DOHH2 (cell line): Measurements from ENCODE around the gene PHYKPL.

Experiments
- H3F3A ChIP-seq: fragments of 200-600 bp; sonication (generic), shearing (Covaris generic); 2 replicates; pipeline ENCODE4 v1.6.0; 2016; ENCODE audit warnings: antibody characterized with exemption, mild to moderate bottlenecking; ENCODE audit not compliant: control insufficient read depth, insufficient read depth
- H3K27ac ChIP-seq: fragments of 200-600 bp; sonication (generic); 2 replicates; pipeline ENCODE4 v1.5.1; 2014; ENCODE audit warnings: low read depth, mild to moderate bottlenecking, low read length, moderate library complexity
- H3K27me3 ChIP-seq: fragments of 200-600 bp; sonication (generic); 2 replicates; pipeline ENCODE4 v1.6.1; 2014; ENCODE audit warnings: mild to moderate bottlenecking, low read length, mixed read lengths; ENCODE audit not compliant: control insufficient read depth
- H3K36me3 ChIP-seq: fragments of 200-600 bp; sonication (generic); 2 replicates; pipeline ENCODE4 v1.6.1; 2014; ENCODE audit warnings: mild to moderate bottlenecking, low read length, moderate library complexity, mixed read lengths; ENCODE audit not compliant: control insufficient read depth
- H3K4me1 ChIP-seq: fragments of 200-600 bp; sonication (generic); 2 replicates; pipeline ENCODE4 v1.6.1; 2014; ENCODE audit warnings: mild to moderate bottlenecking, low read length, mixed read lengths; ENCODE audit not compliant: control insufficient read depth
- H3K4me2 ChIP-seq: fragments of 200-600 bp; sonication (generic); 2 replicates; pipeline ENCODE4 v1.6.0; 2014; ENCODE audit warnings: mild to moderate bottlenecking, low read length, moderate library complexity
- H3K4me3 ChIP-seq: fragments of 200-600 bp; sonication (generic); 2 replicates; pipeline ENCODE4 v1.5.1; 2014; ENCODE audit warnings: mild to moderate bottlenecking, low read length, mixed read lengths
- H3K79me2 ChIP-seq: fragments of 200-600 bp; sonication (generic); 2 replicates; pipeline ENCODE4 v1.6.1; 2014; ENCODE audit warnings: mild to moderate bottlenecking, low read length, mixed read lengths; ENCODE audit not compliant: control insufficient read depth
- H3K9me2 ChIP-seq: fragments of 200-600 bp; sonication (generic); replicated peaks from 2 replicates; pipeline ENCODE4 v1.6.1; 2014; ENCODE audit warnings: mild to moderate bottlenecking, low read length, mixed read lengths; ENCODE audit not compliant: control insufficient read depth
- H3K9me3 ChIP-seq: fragments of 200-600 bp; sonication (generic); 2 replicates; pipeline ENCODE4 v1.6.1; 2014; ENCODE audit warnings: antibody characterized with exemption, low read length, mixed read lengths; ENCODE audit not compliant: control insufficient read depth, insufficient read depth
- H4K20me1 ChIP-seq: fragments of 200-600 bp; sonication (generic); 2 replicates; pipeline ENCODE4 v1.6.0; 2014; ENCODE audit warnings: low read depth, mild to moderate bottlenecking, antibody characterized with exemption, low read length, moderate library complexity; ENCODE audit not compliant: control insufficient read depth, insufficient read depth
- EZH2phosphoT487 ChIP-seq: fragments of 200-600 bp; sonication (generic); IDR thresholded peaks from 2 replicates; pipeline ENCODE4 v1.6.1; 2017; ENCODE audit warnings: borderline replicate concordance, mild to moderate bottlenecking, antibody characterized with exemption, low read length, moderate library complexity, mixed read lengths
- TF ChIP-seq, protein P1 (sequence below): fragments of 200-600 bp; sonication (generic); IDR thresholded peaks from one replicate; pipeline ENCODE4 v1.5.1; 2014; ENCODE audit warnings: antibody characterized with exemption, mild to moderate bottlenecking, low read depth, low read length; ENCODE audit not compliant: poor library complexity, severe bottlenecking

PHYKPL gene

GRCh38 chr5:178205749-178206047, 26.9 kb downstream of the PHYKPL start:
- no peaks in the 10 kb centered on the region for H3K27me3 ChIP-seq

DNA sequence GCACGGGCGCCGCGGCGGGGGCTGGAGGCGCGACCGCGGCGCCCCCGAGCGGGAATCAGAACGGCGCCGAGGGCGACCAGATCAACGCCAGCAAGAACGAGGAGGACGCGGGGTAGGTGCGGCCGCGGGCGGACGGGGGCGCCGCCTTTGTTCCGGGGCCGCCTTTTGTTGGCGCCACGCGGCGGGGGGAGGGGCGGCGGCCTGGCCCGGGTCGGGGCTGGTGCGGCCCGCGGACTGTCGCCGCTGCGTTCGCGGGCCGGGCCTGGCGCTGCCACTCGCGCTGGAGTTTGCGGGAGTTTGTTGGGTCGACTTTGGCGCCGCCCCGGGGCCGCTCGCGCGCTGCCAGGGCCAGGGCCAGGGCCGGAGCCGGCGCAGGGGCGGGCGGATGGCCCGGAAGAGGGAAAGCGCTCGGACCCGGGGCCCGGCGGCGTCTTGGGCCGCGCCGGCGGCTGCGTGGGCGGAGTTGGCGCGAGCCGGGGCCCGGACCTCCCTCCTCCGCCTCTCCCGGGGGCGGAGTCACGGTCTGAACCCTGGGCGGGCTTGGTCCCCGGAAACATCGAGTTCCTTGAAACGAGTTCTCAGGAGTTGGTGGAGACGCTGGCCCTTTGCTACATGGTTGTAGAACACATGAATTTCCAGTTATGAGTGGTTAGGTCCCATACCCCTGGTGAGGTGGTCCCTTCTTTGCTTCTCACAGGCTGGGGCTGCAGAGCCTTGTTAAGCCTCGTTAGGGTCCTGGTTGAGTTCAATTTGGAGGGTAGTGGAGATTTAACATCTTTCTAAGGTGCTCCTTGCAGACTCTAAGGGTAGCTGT, 27.5 kb downstream of the PHYKPL start:
- no peaks in the 10 kb centered on the region for H3K9me2 ChIP-seq
- H3K9me3 ChIP-seq = no peaks in the 10 kb centered on the region
- H4K20me1 ChIP-seq = peaks cover 42% of the 10 kb centered on the region
- H3K4me3 ChIP-seq = peak overlapping the region; percentile 90
- H3K36me3 ChIP-seq = peaks cover 55% of the 10 kb centered on the region
- peak overlapping the region; percentile 90 for H3K4me2 ChIP-seq
- TF ChIP-seq, protein P1, sequence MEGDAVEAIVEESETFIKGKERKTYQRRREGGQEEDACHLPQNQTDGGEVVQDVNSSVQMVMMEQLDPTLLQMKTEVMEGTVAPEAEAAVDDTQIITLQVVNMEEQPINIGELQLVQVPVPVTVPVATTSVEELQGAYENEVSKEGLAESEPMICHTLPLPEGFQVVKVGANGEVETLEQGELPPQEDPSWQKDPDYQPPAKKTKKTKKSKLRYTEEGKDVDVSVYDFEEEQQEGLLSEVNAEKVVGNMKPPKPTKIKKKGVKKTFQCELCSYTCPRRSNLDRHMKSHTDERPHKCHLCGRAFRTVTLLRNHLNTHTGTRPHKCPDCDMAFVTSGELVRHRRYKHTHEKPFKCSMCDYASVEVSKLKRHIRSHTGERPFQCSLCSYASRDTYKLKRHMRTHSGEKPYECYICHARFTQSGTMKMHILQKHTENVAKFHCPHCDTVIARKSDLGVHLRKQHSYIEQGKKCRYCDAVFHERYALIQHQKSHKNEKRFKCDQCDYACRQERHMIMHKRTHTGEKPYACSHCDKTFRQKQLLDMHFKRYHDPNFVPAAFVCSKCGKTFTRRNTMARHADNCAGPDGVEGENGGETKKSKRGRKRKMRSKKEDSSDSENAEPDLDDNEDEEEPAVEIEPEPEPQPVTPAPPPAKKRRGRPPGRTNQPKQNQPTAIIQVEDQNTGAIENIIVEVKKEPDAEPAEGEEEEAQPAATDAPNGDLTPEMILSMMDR = no peak
- TF ChIP-seq EZH2phosphoT487 = no peak
- peaks cover 70% of the 10 kb centered on the region for H3K79me2 ChIP-seq
- H3K27me3 ChIP-seq = no peaks in the 10 kb centered on the region
- H3K4me1 ChIP-seq = peaks cover 26% of the 10 kb centered on the region
- H3F3A ChIP-seq = peaks cover 48% of the 10 kb centered on the region
- H3K27ac ChIP-seq = peak overlapping the region; percentile 71

More at GRCh38 chr5:178205749-178206047, 26.9 kb downstream of the PHYKPL start:
- Histone ChIP-seq H3K4me2 (peak overlapping the region; percentile 90), H3K9me3 (no peaks in the 10 kb centered on the region), H3F3A (peaks cover 54% of the 10 kb centered on the region), H4K20me1 (peaks cover 42% of the 10 kb centered on the region), H3K9me2 (no peaks in the 10 kb centered on the region), H3K4me1 (peaks cover 26% of the 10 kb centered on the region), H3K79me2 (peaks cover 70% of the 10 kb centered on the region), H3K36me3 (peaks cover 60% of the 10 kb centered on the region), H3K4me3 (peak overlapping the region; percentile 90), H3K27ac (peak overlapping the region; percentile 71)
- TF ChIP-seq EZH2phosphoT487 = no peak
- TF ChIP-seq, protein P1 = no peak

- peaks cover 26% of the 10 kb centered on the region for H3K4me1 ChIP-seq
- H3K79me2 ChIP-seq = peaks cover 64% of the 10 kb centered on the region
- H4K20me1 ChIP-seq = peaks cover 39% of the 10 kb centered on the region
Observed at GRCh38 chr5:178204182-178204934, 28.2 kb downstream of the PHYKPL start, which contains the start of gene HNRNPAB. TSS of gene HNRNPAB (plus strand) at chr5:178204533. CDS start at chr5:178204838, 305 bp downstream.

More at GRCh38 chr5:178204182-178204934, 28.2 kb downstream of the PHYKPL start, which contains the start of gene HNRNPAB:
- H3K9me3 ChIP-seq = no peaks in the 10 kb centered on the region
- peaks cover 41% of the 10 kb centered on the region for H3F3A ChIP-seq
- H3K4me3 ChIP-seq = peak within 1 kb of the TSS; percentile 90
- H3K27ac ChIP-seq = peak within 1 kb of the TSS; percentile 71
- H3K27me3 ChIP-seq = no peaks in the 10 kb centered on the region
- peaks cover 47% of the 10 kb centered on the region for H3K36me3 ChIP-seq
- H3K9me2 ChIP-seq = no peaks in the 10 kb centered on the region
- TF ChIP-seq, protein P1 = no peak
- TF ChIP-seq EZH2phosphoT487 = no peak
- peak within 1 kb of the TSS; percentile 90 for H3K4me2 ChIP-seq
